Subcutaneous abdominal adipose tissue (tissue), 5 donors: ENCODE data around the gene OSGIN1.

Source experiments
- H3K27ac ChIP-seq: one replicate; pipeline ENCODE4 v1.7.0; 2013; ENCODE audit warnings: low read depth, mild to moderate bottlenecking, inconsistent platforms, low read length, moderate library complexity
- H3K27me3 ChIP-seq, 5 donors: one replicate each; pipeline ENCODE4 v1.7.0; 2013; ENCODE audit warnings: low read length in 5 of 5, inconsistent platforms in 1 of 5; ENCODE audit not compliant: control insufficient read depth in 5 of 5, insufficient read depth in 4 of 5
- H3K36me3 ChIP-seq, 5 donors: one replicate each; pipeline ENCODE4 v1.7.0; 2013; ENCODE audit warnings: low read length in 5 of 5; ENCODE audit not compliant: control insufficient read depth in 5 of 5, insufficient read depth in 5 of 5
- H3K4me1 ChIP-seq, 5 donors: one replicate each; pipeline ENCODE4 v1.7.0; 2013; ENCODE audit warnings: low read length in 5 of 5, mild to moderate bottlenecking in 3 of 5, moderate library complexity in 1 of 5; ENCODE audit not compliant: control insufficient read depth in 5 of 5, insufficient read depth in 5 of 5
- H3K4me3 ChIP-seq, 5 donors: one replicate each; pipeline ENCODE4 v1.7.0; 2013; ENCODE audit warnings: low read length in 5 of 5, low read depth in 1 of 5
- H3K9ac ChIP-seq, 5 donors: one replicate each; pipeline ENCODE4 v1.7.0; 2013; ENCODE audit warnings: low read length in 5 of 5, mild to moderate bottlenecking in 4 of 5, moderate library complexity in 3 of 5
- H3K9me3 ChIP-seq, 5 donors: one replicate each; pipeline ENCODE4 v1.7.0; 2013; ENCODE audit warnings: low read length in 5 of 5; ENCODE audit not compliant: control insufficient read depth in 5 of 5
- donor health status: healthy.
- donor health status: healthy.
- donor health status: healthy.
- donor health status: healthy.
- donor health status: healthy.

The OSGIN1 gene

DNA sequence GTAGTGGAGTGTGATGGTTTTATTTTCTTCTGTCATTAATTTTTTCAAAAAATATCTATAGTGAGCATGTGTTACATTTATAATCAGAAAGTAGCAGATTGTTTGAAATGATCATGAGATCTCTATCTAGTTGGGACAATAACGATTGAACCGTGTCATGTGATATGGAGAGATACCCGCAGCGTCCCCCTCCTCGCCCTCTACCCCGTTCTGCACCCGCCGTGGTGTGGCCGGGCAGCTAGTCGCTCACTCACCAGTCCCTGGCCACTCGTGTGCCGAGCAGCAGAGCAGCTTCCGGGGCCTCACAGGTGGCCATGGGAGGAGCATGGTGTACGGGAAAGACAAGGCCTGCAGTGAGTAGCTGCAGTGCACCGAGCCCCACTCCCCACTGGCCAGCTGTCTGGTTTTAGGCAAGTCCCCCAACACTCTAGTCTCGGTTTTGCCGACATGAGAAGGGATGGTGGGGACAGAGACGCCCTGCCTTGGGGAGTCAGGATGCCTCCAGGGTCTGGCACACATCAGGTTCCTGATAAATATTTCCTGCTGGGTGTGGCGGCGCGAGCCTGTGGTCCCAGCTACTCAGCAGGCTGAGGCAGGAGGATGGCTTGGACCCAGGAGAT is 38.8 kb upstream of the OSGIN1 start:
- no peaks in the 10 kb centered on the region for H3K9me3 ChIP-seq
- no peaks in the 10 kb centered on the region for H3K27me3 ChIP-seq
- H3K4me1 ChIP-seq, result peaks cover 0 to 3% (median 0%) of the 10 kb centered on the region in 5 donors
- no peak overlapping the region for H3K4me3 ChIP-seq
- H3K27ac ChIP-seq, result no peak overlapping the region
- H3K36me3 ChIP-seq, result peaks cover 0 to 89% (median 81%) of the 10 kb centered on the region in 5 donors
- no peak overlapping the region for H3K9ac ChIP-seq

DNA sequence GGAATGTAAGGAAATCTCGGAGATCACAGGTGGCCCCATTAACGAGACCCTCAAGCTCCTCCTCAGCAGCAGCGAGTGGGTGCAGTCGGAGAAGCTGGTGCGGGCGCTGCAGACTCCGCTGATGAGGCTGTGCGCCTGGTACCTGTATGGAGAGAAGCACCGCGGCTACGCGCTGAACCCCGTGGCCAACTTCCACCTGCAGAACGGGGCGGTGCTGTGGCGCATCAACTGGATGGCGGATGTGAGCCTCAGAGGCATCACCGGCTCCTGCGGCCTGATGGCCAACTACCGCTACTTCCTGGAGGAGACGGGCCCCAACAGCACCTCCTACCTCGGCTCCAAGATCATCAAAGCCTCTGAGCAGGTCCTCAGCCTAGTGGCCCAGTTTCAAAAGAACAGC is 38.0 kb upstream of the OSGIN1 start:
- Histone ChIP-seq H3K27me3 (no peaks in the 10 kb centered on the region), H3K4me1 (peaks cover 0 to 3% (median 0%) of the 10 kb centered on the region in 5 donors), H3K9ac (no peak overlapping the region), H3K27ac (no peak overlapping the region), H3K4me3 (no peak overlapping the region), H3K9me3 (no peaks in the 10 kb centered on the region), H3K36me3 (peaks cover 0 to 90% (median 83%) of the 10 kb centered on the region in 5 donors)

DNA sequence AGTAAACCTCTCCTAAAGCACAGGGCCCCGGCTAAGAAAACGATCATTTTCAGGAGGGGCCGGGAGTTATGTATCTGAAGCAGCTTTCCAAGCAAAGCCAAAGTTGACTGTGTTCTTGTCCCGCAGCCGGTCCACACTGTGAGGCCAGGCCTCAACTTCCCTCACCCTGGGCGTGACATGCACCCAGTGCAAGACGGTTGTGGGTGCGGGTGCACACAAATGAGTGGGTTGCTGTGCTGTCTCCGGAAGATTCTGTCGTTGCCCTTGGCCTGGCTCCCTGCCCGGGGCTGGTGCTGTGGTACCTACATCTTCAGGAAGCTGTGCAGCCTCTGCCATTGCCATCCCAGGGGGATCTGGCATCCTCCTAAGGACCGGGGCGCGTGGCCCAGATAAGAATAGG is 37.5 kb upstream of the OSGIN1 start:
- H3K9ac ChIP-seq, result no peak overlapping the region
- peaks cover 0 to 93% (median 87%) of the 10 kb centered on the region in 5 donors for H3K36me3 ChIP-seq

DNA sequence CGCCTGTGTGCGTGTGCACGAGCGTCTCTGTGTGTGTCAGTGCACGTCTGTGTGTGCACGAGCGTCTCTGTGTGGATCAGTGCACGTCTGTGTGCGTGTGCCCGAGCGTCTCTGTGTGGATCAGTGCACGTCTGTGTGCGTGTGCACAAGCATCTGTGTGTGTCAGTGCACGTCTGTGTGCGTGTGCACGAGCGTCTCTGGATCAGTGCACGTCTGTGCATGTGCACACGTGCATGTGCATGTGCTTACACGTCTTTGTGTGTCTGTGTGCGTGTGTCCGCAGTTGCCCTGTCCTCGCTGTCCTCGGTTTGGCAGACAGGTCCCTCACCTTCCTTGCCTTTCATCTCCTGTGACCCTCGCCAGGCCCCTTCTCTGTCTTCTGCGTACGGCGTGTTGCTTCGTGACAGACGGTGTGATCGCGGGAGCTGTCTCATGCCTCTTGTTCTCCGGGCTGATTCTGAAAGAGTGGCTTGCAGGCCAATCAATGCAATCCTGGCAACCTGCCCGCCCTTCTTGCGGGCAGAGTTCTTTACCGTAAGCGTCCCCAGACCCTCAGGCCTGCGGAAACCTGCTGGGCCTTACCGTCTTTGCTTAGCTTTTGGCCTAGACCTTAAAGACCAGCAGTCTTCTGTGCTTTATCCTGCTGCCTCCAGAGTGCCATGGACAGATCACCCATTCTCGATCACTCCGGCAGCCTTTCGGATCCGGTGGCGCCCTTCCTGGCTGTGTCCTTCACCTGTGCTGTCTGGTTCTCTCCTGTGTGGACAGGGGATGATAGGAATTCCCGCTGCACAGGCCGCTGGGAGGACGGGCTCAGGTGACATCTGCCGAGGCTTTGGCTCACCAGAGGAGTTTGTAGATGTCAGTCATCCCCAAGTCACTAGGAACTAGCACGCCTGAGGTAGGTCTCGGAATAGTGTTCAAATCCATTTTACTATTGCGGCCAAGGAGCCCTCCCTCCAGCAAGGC is 35.6 kb upstream of the OSGIN1 start:
- H3K36me3 ChIP-seq, result peaks cover 0 to 91% (median 83%) of the 10 kb centered on the region in 5 donors
- H3K4me3 ChIP-seq, result no peak overlapping the region
- H3K4me1 ChIP-seq, result peaks cover 0 to 3% (median 0%) of the 10 kb centered on the region in 5 donors
- no peak overlapping the region for H3K9ac ChIP-seq
- no peaks in the 10 kb centered on the region for H3K9me3 ChIP-seq
- no peak overlapping the region for H3K27ac ChIP-seq
- no peaks in the 10 kb centered on the region for H3K27me3 ChIP-seq

More for the DNA sequence above, 37.5 kb upstream of the OSGIN1 start:
- Histone ChIP-seq H3K4me3 (no peak overlapping the region), H3K27me3 (no peaks in the 10 kb centered on the region), H3K4me1 (peaks cover 0 to 3% (median 0%) of the 10 kb centered on the region in 5 donors), H3K27ac (no peak overlapping the region), H3K9me3 (no peaks in the 10 kb centered on the region)

DNA sequence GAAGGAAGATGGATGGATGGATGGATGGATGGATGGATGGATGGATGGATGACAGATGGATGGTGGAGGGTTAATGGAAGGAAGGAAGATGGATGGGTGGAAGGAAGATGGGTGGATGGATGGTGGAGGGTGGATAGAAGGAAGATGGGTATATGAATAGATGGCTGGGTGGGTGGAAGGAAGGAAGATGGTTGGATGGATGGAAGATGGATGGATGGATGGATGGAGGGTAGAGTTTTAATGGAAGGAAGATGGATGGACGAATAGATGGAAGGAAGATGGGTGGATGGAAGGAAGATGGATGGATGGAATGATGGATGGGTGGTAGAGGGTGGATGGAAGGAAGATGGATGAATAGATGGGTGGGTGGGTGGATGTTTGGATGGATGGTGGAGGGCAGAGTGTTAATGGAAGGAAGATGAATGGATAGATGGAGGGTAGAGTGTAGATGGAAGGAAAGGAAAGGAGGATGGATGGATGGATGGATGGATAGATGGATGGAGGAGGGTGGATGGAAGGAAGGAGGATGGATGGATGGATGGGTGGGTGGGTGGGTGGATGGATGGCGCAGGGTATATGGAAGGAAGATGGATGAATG is 32.0 kb upstream of the OSGIN1 start:
- H3K36me3 ChIP-seq, result peaks cover 0 to 72% (median 61%) of the 10 kb centered on the region in 5 donors
- no peak overlapping the region for H3K9ac ChIP-seq
- no peaks in the 10 kb centered on the region for H3K27me3 ChIP-seq
- no peak overlapping the region for H3K27ac ChIP-seq
- H3K9me3 ChIP-seq, result no peaks in the 10 kb centered on the region
- H3K4me1 ChIP-seq, result peaks cover 0 to 8% (median 3%) of the 10 kb centered on the region in 5 donors
- H3K4me3 ChIP-seq, result no peak overlapping the region

DNA sequence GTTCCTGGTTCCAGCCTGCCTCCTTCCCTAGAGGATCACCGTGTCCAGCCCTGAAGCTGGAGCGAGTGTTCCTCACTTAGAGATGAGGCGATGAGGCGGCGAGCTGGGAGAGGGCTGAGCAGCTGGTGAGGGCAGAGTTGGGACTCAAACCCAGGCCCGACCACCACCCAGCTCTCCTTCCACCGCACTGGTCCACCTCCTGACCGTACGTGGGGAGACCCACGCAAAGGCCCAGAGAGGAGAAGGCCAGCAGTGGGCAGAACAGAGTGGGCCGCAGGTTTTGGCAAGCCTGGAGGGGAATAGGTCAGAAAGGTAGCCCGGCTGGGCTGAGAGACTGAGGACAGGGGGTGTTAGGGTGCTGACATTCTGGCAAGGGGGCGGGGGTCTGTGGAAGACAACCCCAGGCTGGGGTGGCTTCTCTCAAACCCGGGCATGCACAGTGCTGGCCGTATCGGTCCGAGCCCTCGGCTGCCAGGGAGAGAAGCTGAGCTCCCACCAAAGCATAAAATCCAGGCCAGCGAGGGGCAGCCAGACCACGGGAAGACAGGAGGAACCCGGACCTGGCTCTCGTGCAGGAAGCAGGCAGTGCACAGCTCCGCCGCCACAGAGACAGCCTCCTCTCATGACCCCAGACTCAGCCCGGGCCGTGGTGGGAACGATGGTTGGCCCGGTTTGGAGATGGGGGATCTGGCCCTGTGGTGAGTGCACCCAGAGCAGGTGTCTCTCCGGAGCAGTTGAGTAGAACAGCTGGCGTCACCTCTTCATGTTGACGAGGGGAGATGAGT is 29.3 kb upstream of the OSGIN1 start:
- Histone ChIP-seq H3K9ac (no peak overlapping the region), H3K36me3 (peaks cover 0 to 48% (median 40%) of the 10 kb centered on the region in 5 donors), H3K27ac (no peak overlapping the region)

DNA sequence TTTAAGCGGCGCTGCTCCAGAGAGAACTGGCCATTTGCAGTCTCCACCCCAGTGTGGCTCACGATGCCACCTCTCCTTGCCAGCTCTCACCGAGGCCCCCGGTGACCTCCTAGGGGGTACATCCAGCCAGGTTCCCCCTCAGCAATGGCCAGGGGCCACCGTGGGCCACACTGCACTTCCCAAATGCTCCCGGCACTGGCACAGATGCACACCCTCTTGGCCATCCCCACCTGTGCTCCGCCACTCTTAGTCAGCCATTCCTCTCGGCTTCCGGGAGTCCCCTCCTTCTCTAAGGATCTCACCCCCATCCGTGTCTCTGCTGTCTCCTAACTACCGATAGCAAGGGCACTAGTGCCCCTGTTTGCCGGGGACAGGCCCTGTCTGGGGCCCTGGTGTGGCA is 28.4 kb upstream of the OSGIN1 start:
- H3K9ac ChIP-seq, result no peak overlapping the region
- no peak overlapping the region for H3K27ac ChIP-seq
- no peak overlapping the region for H3K4me3 ChIP-seq
- no peaks in the 10 kb centered on the region for H3K9me3 ChIP-seq
- H3K36me3 ChIP-seq, result peaks cover 0 to 42% (median 30%) of the 10 kb centered on the region in 5 donors
- no peaks in the 10 kb centered on the region for H3K27me3 ChIP-seq
- H3K4me1 ChIP-seq, result peaks cover 0 to 20% (median 11%) of the 10 kb centered on the region in 5 donors

More for the DNA sequence above, 29.3 kb upstream of the OSGIN1 start:
- Histone ChIP-seq H3K4me3 (no peak overlapping the region), H3K9me3 (no peaks in the 10 kb centered on the region), H3K4me1 (peaks cover 0 to 20% (median 11%) of the 10 kb centered on the region in 5 donors), H3K27me3 (no peaks in the 10 kb centered on the region)

DNA sequence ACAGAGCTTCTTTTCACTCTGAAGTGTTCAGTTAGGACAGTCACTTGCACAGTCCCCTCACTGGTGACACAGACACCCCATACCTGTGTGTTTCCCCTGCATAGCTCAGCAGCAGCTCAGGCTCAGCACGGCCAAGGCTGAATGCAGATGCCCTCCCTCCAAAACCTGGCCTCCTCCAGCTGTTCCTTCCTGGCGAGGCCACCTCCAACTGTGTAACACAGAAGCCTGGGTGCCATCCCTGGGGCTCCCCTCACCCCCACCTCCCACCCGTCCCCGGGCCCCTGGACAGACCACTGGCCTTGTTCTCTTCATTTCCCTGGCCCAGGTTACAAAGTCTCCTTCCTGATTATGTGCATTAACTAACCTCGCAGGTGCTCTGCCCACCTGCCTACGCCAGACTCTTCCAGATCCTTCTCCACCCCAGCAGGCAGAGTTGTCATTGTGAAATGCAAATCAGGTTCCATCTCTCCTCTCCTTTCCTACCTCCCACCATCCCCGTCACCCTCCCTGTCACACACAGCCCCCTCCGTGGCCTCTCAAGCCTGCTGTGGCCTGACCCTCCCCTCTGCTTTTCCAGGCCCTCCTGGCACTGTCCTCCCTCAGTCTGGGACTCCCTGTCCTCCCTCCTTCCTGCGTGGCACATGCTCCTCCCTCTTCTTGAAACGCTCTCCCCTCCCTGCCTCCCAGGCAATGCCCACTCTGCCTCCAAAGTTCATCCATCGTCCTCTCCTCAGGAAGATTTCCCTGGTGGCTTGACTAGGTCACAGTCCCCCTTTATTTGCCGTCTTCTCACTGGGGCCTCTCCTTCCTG is 27.7 kb upstream of the OSGIN1 start:
- Histone ChIP-seq H3K4me3 (no peak overlapping the region), H3K9me3 (no peaks in the 10 kb centered on the region), H3K36me3 (peaks cover 0 to 36% (median 24%) of the 10 kb centered on the region in 5 donors), H3K4me1 (peaks cover 0 to 20% (median 11%) of the 10 kb centered on the region in 5 donors), H3K27ac (no peak overlapping the region), H3K27me3 (no peaks in the 10 kb centered on the region), H3K9ac (no peak overlapping the region)
